Liver (tissue), 3 donors: ENCODE results near the gene ZBTB47.

ENCODE experiments used
- CTCF ChIP-seq: fragments of 150-350 bp; IDR thresholded peaks from 2 replicates; pipeline ENCODE4 v1.5.1; 2017; ENCODE audit warnings: improper control_type of control experiment, low read depth, low read length; ENCODE audit not compliant: missing input control
- GABPA ChIP-seq, 2 donors: IDR thresholded peaks in 1 of 2; conservative IDR thresholded peaks in 1 of 2; 2 replicates each; pipeline ENCODE4 v1.6.1; 2016; ENCODE audit warnings: antibody characterized with exemption in 2 of 2, mild to moderate bottlenecking in 1 of 2, moderate library complexity in 1 of 2
- REST ChIP-seq: IDR thresholded peaks from 2 replicates; pipeline ENCODE4 v1.6.1; 2016; ENCODE audit warnings: antibody characterized with exemption, mild to moderate bottlenecking
- TAF1 ChIP-seq: conservative IDR thresholded peaks from 2 replicates; pipeline ENCODE4 v1.6.1; 2016; ENCODE audit warnings: antibody characterized with exemption, mild to moderate bottlenecking
- donor health status: healthy.
- donor health status: healthy.

GRCh38 chr3:42631620-42632019, 21.9 kb upstream of the ZBTB47 start:
- no peak for TF ChIP-seq CTCF
- no peak for TF ChIP-seq REST
- no peak for TF ChIP-seq GABPA (IDR thresholded peaks at IDR 0.05 in 1 of 2, conservative IDR thresholded peaks at IDR 0.05 in 1 of 2)
- no peak for TF ChIP-seq TAF1
